ENCODE results near the gene SLC35A5.

The SLC35A5 gene

GRCh38 chr3:112583105-112583504 lies 21.3 kb downstream of the SLC35A5 start:
- Histone ChIP-seq H3K4me1 (ENCODE audit: control insufficient read depth, low read length) (peaks cover 25% of the 10 kb centered on the region), H3K4me2 (ENCODE audit: low read length) (no peak overlapping the region)
- TF ChIP-seq CTCF (IDR thresholded peaks at IDR 0.05; ENCODE audit: low read depth, low read length, poor library complexity, severe bottlenecking) (no peak), EZH2phosphoT487 (IDR thresholded peaks at IDR 0.05; ENCODE audit: borderline replicate concordance, low read length) (no peak)

GRCh38 chr3:112585782-112586181 lies 23.9 kb downstream of the SLC35A5 start:
- Histone ChIP-seq H3K4me1 (ENCODE audit: control insufficient read depth, low read length) (peaks cover 16% of the 10 kb centered on the region), H3K9me2 (replicated peaks; ENCODE audit: control insufficient read depth, low read length) (no peaks in the 10 kb centered on the region), H3K27ac (ENCODE audit: low read depth, low read length) (no peak overlapping the region), H3F3A (ENCODE audit: control insufficient read depth, insufficient read depth) (no peaks in the 10 kb centered on the region), H3K27me3 (ENCODE audit: control insufficient read depth, low read length) (no peaks in the 10 kb centered on the region), H4K20me1 (ENCODE audit: control insufficient read depth, insufficient read depth, low read depth, low read length) (no peaks in the 10 kb centered on the region), H3K79me2 (ENCODE audit: control insufficient read depth, low read length) (no peaks in the 10 kb centered on the region), H3K36me3 (ENCODE audit: control insufficient read depth, low read length) (peaks cover 51% of the 10 kb centered on the region), H3K4me3 (ENCODE audit: low read length) (no peak overlapping the region), H3K9me3 (ENCODE audit: control insufficient read depth, insufficient read depth, low read length) (no peaks in the 10 kb centered on the region), H3K4me2 (ENCODE audit: low read length) (peak overlapping the region; percentile 8; the same call in 1 of the 2 replicates)
- TF ChIP-seq CTCF (IDR thresholded peaks at IDR 0.05; ENCODE audit: low read depth, low read length, poor library complexity, severe bottlenecking) (no peak), EZH2phosphoT487 (IDR thresholded peaks at IDR 0.05; ENCODE audit: borderline replicate concordance, low read length) (no peak)

More at GRCh38 chr3:112583105-112583504, 21.3 kb downstream of the SLC35A5 start:
- Histone ChIP-seq H4K20me1 (ENCODE audit: control insufficient read depth, insufficient read depth, low read depth, low read length) (no peaks in the 10 kb centered on the region), H3K27me3 (ENCODE audit: control insufficient read depth, low read length) (no peaks in the 10 kb centered on the region), H3K4me3 (ENCODE audit: low read length) (no peak overlapping the region), H3K27ac (ENCODE audit: low read depth, low read length) (no peak overlapping the region), H3K9me2 (replicated peaks; ENCODE audit: control insufficient read depth, low read length) (no peaks in the 10 kb centered on the region), H3K36me3 (ENCODE audit: control insufficient read depth, low read length) (peaks cover 66% of the 10 kb centered on the region), H3F3A (ENCODE audit: control insufficient read depth, insufficient read depth) (no peaks in the 10 kb centered on the region), H3K9me3 (ENCODE audit: control insufficient read depth, insufficient read depth, low read length) (no peaks in the 10 kb centered on the region), H3K79me2 (ENCODE audit: control insufficient read depth, low read length) (no peaks in the 10 kb centered on the region)

GRCh38 chr3:112587336-112587735 lies 25.5 kb downstream of the SLC35A5 start:
- H3K27ac ChIP-seq (ENCODE audit: low read depth, low read length): no peak overlapping the region
- H3K4me2 ChIP-seq (ENCODE audit: low read length): no peak overlapping the region
- H3K27me3 ChIP-seq (ENCODE audit: control insufficient read depth, low read length): no peaks in the 10 kb centered on the region
- H4K20me1 ChIP-seq (ENCODE audit: control insufficient read depth, insufficient read depth, low read depth, low read length): no peaks in the 10 kb centered on the region
- H3K4me1 ChIP-seq (ENCODE audit: control insufficient read depth, low read length): peaks cover 23% of the 10 kb centered on the region
- H3K36me3 ChIP-seq (ENCODE audit: control insufficient read depth, low read length): peaks cover 44% of the 10 kb centered on the region
- no peaks in the 10 kb centered on the region for H3F3A ChIP-seq (ENCODE audit: control insufficient read depth, insufficient read depth)
- H3K9me2 ChIP-seq (replicated peaks; ENCODE audit: control insufficient read depth, low read length): no peaks in the 10 kb centered on the region
- H3K79me2 ChIP-seq (ENCODE audit: control insufficient read depth, low read length): no peaks in the 10 kb centered on the region
- H3K4me3 ChIP-seq (ENCODE audit: low read length): no peak overlapping the region
- TF ChIP-seq EZH2phosphoT487 (IDR thresholded peaks at IDR 0.05; ENCODE audit: borderline replicate concordance, low read length) (no peak), CTCF (IDR thresholded peaks at IDR 0.05; ENCODE audit: low read depth, low read length, poor library complexity, severe bottlenecking) (no peak)
- H3K9me3 ChIP-seq (ENCODE audit: control insufficient read depth, insufficient read depth, low read length): no peaks in the 10 kb centered on the region
